ENCODE data around the gene CST9. TPM values are rescaled to one million over a fixed set of nuclear protein-coding genes. Genes with fewer than 3 reads are reported as not detected.
"Not testable (repeated sequence)": the region's sequence is repeated elsewhere in the genome, so short reads cannot be mapped to it uniquely, and the experiment has no call there.

CST9 gene
- total and polyA plus RNA-seq, 5 donors = not detected

DNA sequence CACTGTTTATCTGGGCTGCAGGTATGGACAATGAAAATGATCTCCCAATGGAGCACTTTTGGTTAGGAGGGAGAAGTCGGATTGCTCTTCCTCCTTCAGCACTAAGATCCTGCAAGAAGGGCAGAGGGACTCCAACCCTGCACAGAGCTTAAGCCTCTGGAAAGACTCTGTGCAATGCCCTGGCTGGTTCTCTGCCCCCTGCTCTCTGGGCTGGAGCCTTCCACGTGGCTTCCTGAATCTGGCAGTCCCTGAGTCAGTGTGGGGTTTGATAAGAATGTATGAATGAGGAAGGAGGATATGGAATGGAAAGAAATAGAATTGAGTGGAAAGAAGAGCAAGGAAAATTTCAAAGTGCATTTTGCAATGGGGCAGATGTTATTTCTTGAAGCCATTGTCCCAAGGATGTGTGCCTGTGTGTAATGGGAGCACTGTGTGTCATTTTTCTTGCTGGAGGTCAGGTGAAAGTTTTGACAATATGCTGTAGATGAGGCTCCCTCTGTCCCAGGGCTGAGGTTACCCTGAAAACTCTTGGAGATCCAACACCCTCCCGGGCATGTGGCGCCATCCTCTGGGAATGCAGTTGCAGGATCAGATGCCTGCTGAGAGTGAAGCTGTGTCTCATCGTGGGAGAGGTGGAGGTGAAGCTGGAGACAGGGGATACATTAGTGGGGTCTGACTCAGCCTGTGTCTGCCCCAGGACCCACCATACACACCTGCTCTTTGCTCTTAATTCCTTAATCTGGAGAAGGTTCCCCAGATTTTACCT lies 21.1 kb downstream of the CST9 start:
- no peaks in the 10 kb centered on the region for H3K9me3 ChIP-seq (ENCODE audit: control insufficient read depth, low read length)
- 57% methylated on average over 5 of the region's 5 CpGs for WGBS
- no peaks in the 10 kb centered on the region for H3K27me3 ChIP-seq (ENCODE audit: control insufficient read depth, insufficient read depth)
- ATAC-seq (no peak), DNase-seq (peak in 1 of 3 donors; percentile 14)
- H3K27ac ChIP-seq (ENCODE audit: low read length) = no peak overlapping the region
- H3K4me3 ChIP-seq (ENCODE audit: low read length) = no peak overlapping the region
- H3K4me1 ChIP-seq (ENCODE audit: control insufficient read depth, insufficient read depth, low read length) = no peaks in the 10 kb centered on the region
- intact Hi-C loops (cut with DNase I) = no loop called here

DNA sequence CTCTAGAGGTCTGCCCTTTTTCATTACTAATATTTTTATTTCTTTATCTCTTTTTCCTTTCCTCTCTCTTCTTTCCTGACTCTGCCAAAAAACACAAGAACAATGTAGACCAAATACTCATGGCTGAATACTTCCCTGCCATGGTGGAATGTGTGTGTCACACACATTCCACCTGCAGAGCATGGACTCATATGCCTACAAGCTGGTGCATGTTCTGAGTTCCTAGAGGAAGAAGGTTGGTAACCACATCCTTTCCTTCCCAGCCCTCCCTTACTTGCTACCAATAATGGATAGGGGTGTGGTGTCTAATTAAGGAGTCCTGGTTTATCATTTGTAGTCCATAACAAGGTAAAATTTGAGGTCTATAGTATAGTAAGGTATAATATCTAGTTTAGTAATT lies 22.2 kb downstream of the CST9 start:
- intact Hi-C loops (cut with DNase I) = no loop called here

DNA sequence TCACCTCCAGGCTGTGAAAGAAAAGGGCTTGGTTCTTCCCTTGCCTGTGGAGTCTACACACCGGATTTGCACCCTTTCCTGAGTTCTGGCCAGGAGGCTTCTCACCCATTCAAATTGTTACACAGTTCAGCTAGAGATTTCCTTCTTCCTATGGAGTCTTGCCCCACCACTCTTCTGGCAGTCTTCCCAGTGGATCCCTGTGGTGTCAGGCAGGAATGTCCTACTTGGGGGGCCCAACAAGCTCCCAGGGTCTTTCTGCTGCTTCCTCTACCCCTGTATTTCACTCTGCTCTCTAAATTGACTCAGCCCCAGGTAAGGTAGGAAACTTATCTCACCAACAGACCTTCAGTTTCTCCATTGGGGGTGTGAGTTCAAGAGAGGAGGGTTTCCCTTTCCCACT lies 23.4 kb downstream of the CST9 start:
- H3K27ac ChIP-seq (ENCODE audit: low read length) = no peak overlapping the region
- no peak for ATAC-seq
- 82% methylated on average over 1 of the region's 1 CpG for WGBS
- H3K9me3 ChIP-seq (ENCODE audit: control insufficient read depth, low read length) = no peaks in the 10 kb centered on the region
- intact Hi-C loops (cut with DNase I) = no loop called here
- H3K27me3 ChIP-seq (ENCODE audit: control insufficient read depth, insufficient read depth) = no peaks in the 10 kb centered on the region
- H3K4me3 ChIP-seq (ENCODE audit: low read length) = no peak overlapping the region
- H3K4me1 ChIP-seq (ENCODE audit: control insufficient read depth, insufficient read depth, low read length) = no peaks in the 10 kb centered on the region
- no peak for DNase-seq

More for the DNA sequence above, 22.2 kb downstream of the CST9 start:
- Histone ChIP-seq H3K27me3 (ENCODE audit: control insufficient read depth, insufficient read depth) (no peaks in the 10 kb centered on the region), H3K4me3 (ENCODE audit: low read length) (no peak overlapping the region), H3K4me1 (ENCODE audit: control insufficient read depth, insufficient read depth, low read length) (no peaks in the 10 kb centered on the region), H3K9me3 (ENCODE audit: control insufficient read depth, low read length) (no peaks in the 10 kb centered on the region), H3K27ac (ENCODE audit: low read length) (no peak overlapping the region)
- ATAC-seq = no peak
- no peak for DNase-seq

DNA sequence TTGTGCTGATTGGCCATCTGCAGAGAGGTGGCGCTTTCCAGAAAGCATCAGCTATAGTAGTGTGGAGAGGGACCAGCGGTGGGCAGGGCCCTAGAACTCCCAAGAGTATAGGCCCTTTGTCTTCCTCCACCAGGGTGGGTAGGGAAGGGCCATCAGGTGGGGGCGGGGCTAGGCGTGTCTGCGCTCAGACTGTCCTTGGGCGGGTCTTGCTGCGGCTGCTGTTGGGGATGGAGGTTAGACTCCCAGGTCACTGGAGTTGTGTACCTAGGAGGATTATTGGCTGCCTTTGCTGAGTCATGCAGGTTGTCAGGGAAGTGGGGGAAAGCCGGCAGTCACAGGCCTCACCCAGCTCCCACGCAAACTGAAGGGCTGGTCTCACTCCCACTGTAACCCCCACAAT lies 23.9 kb downstream of the CST9 start:
- 86% methylated on average over 9 of the region's 9 CpGs for whole genome bisulfite sequencing
- H3K4me1 ChIP-seq (ENCODE audit: control insufficient read depth, insufficient read depth, low read length); H3K27me3 ChIP-seq (ENCODE audit: control insufficient read depth, insufficient read depth); H3K4me3 ChIP-seq (ENCODE audit: low read length); H3K9me3 ChIP-seq (ENCODE audit: control insufficient read depth, low read length); H3K27ac ChIP-seq (ENCODE audit: low read length); intact Hi-C loops (cut with DNase I); ATAC-seq: not testable (repeated sequence)
- DNase-seq = peak in 1 of 3 donors; percentile 11

DNA sequence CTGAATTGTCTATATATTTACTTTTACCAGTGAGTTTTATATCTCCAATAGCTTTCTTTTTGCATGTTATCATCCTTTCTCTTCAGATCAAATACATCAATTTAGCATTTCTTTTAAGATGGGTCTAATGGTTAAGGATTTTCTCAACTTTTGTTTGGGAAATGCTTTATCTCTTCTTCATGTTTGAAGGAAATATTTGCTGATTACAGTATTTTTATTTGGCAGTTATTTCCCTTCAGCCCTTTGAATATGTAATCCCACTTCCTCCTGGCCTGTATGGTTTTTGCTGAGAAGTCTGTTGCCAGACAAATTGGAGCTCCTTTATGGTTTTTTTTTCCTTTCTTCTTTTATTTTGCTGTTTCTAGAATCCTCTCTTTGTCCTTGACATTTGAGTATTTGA lies 30.7 kb downstream of the CST9 start:
- no peak overlapping the region for H3K27ac ChIP-seq (ENCODE audit: low read length)
- intact Hi-C loops (cut with DNase I) = no loop called here
- ATAC-seq = no peak
- H3K4me1 ChIP-seq (ENCODE audit: control insufficient read depth, insufficient read depth, low read length) = no peaks in the 10 kb centered on the region
- H3K9me3 ChIP-seq (ENCODE audit: control insufficient read depth, low read length) = no peaks in the 10 kb centered on the region
- no peaks in the 10 kb centered on the region for H3K27me3 ChIP-seq (ENCODE audit: control insufficient read depth, insufficient read depth)
- H3K4me3 ChIP-seq (ENCODE audit: low read length) = no peak overlapping the region
- DNase-seq = no peak

DNA sequence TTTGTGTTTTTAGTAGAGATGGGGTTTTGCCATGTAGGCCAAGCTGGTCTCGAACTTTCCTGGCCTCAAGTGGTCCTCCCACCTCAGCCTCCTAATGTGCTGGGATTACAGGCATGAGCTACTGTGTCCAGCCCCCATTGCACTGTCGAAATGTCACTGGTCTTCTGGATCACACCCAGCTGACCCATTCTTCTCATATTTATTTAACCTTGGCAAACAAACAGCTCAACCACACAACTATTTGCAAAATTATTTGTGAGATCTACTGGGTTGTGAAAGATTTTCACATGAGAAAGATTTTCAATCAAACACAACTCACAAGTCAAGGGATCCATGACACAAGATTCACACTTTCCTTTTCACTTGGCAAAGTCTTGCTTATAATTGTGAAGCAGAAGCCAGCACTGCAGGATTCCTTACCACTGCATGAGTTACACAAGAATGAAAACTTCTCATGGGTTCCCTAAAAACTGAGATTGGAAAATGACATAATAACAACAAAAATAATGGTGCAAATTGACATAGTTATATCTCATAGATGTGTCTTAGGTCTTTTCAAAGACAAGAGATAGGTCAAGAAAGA lies 35.4 kb downstream of the CST9 start:
- DNase-seq (no peak), ATAC-seq (no peak)
- Histone ChIP-seq H3K4me1 (ENCODE audit: control insufficient read depth, insufficient read depth, low read length) (no peaks in the 10 kb centered on the region), H3K9me3 (ENCODE audit: control insufficient read depth, low read length) (no peaks in the 10 kb centered on the region), H3K4me3 (ENCODE audit: low read length) (no peak overlapping the region), H3K27ac (ENCODE audit: low read length) (no peak overlapping the region), H3K27me3 (ENCODE audit: control insufficient read depth, insufficient read depth) (no peaks in the 10 kb centered on the region)
- intact Hi-C loops (cut with DNase I) = no loop called here
- 73% methylated on average over 2 of the region's 2 CpGs for WGBS

DNA sequence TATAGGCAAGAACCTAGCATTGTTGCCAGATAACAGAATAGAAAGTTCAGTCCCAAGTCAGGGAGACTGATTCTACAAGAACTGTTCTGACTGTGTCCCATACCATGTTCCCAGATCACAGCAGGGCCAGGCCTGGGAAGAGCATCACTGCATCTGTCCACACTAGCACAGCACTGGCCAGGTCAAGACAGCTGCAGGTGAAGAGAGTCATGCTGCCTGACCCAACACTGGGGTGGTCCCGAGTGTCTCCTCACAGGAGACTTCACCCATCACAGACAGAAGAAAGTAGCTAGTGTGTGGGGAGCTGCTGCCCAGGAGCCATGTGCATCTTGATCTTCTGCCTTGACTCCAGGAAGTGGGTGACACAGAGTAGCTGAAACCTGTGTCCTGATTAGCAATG lies 36.1 kb downstream of the CST9 start:
- Histone ChIP-seq H3K9me3 (ENCODE audit: control insufficient read depth, low read length) (no peaks in the 10 kb centered on the region), H3K4me1 (ENCODE audit: control insufficient read depth, insufficient read depth, low read length) (no peaks in the 10 kb centered on the region), H3K27me3 (ENCODE audit: control insufficient read depth, insufficient read depth) (no peaks in the 10 kb centered on the region), H3K4me3 (ENCODE audit: low read length) (no peak overlapping the region), H3K27ac (ENCODE audit: low read length) (no peak overlapping the region)
- intact Hi-C loops (cut with DNase I) = no loop called here
- DNase-seq (no peak), ATAC-seq (no peak)
- 83% methylated on average over 1 of the region's 1 CpG for WGBS

DNA sequence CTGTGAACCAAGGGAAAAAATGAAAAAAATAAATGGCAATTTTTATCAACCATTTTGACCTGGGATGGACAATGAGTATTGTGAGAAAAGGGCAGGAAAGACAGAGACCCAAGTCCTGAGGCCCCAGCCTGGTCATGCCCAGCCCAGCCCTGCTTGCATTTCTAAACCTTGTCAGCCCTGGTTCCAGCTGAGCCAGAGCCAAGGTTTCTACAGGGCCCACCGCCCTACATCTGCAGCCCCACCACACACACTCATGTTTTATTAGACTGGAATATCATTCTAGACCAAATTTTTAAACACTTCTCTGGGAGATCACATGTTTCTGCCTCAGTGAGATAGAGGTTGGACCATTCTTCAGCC lies 36.8 kb downstream of the CST9 start:
- Histone ChIP-seq H3K4me1 (ENCODE audit: control insufficient read depth, insufficient read depth, low read length) (no peaks in the 10 kb centered on the region), H3K4me3 (ENCODE audit: low read length) (no peak overlapping the region), H3K27me3 (ENCODE audit: control insufficient read depth, insufficient read depth) (no peaks in the 10 kb centered on the region), H3K9me3 (ENCODE audit: control insufficient read depth, low read length) (no peaks in the 10 kb centered on the region), H3K27ac (ENCODE audit: low read length) (no peak overlapping the region)
- intact Hi-C loops (cut with DNase I) = no loop called here
- 93% methylated on average over 1 of the region's 1 CpG for WGBS
- no peak for ATAC-seq
- no peak for DNase-seq

DNA sequence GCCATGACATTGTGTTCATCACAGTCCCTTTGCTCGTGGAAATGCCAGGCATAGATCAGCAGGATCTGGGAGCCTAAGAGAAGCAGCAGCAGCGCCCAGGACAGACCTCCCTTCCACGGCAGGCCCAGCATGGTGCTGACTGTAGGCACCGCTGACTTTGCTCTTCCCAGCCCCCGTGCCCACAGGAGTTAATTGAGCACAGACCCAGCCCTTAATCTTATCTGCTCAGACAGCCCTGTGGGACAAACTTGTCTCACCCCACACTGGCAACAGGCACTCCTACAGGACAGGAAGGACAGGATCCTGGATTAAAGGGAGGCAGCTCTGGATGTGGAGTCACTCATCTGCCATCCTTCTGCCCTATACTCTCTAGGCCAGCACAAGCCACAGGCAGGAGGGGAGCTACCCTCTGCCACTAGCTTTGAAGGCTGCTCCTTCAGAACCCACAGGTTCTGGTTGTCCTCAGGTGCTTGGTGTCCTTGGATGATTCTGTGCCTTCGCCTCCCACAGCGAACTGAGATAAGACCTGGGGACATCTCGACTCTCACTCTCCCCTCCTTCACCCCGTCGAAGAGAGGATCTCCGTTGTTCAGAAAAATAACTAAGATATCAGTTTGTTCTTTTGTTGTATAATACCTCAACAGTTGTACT lies 37.3 kb downstream of the CST9 start, which contains the start of gene CST9L:
Gene CST9L, minus strand, starts transcription at position 165 of the 651 bp plus-strand sequence. Its CDS starts 34 bp downstream, at position 131.
- no peak within 1 kb of the TSS for H3K27ac ChIP-seq (ENCODE audit: low read length)
- no peak within 1 kb of the TSS for H3K4me3 ChIP-seq (ENCODE audit: low read length)
- no peaks in the 10 kb centered on the region for H3K4me1 ChIP-seq (ENCODE audit: control insufficient read depth, insufficient read depth, low read length)
- no peaks in the 10 kb centered on the region for H3K9me3 ChIP-seq (ENCODE audit: control insufficient read depth, low read length)
- WGBS = 38% methylated on average over 11 of the region's 11 CpGs
- H3K27me3 ChIP-seq (ENCODE audit: control insufficient read depth, insufficient read depth) = no peaks in the 10 kb centered on the region
- ATAC-seq = no peak
- no peak for DNase-seq
- intact Hi-C loops (cut with DNase I) = no loop called here

DNA sequence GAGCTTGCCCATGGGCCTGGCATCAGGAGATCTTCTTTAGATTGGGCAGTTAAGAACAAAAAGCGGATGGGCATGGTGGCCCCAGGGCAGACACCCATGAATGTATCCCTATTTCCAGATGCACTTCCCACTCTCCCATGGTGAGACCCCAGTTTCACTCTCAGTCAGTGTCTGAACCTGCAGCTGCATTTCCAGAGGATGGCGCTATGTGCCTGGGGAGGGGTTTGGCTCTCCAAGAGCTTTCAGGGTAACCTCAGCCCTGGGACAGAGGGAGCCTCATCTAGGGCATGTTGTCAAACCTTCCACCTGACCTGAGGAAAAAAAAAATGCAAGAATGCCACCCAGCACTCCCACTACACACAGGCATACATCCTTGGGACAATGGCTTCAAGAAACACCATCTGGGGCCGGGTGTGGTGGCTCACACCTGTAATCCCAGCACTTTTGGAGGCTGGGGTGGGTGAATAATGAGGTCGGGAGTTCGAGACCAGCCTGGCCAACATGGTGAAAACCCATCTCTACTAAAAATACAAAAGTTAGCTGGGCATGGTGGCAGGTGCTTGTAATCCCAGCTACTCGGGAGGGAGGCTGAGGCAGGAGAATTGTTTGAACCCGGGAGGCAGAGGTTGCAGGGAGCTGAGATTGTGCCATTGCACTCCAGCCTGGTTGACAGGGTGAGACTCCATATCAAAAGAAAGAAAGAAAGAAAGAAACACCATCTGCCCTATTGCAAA lies 39.4 kb downstream of the CST9 start:
- Histone ChIP-seq H3K27ac (ENCODE audit: low read length) (no peak overlapping the region), H3K4me1 (ENCODE audit: control insufficient read depth, insufficient read depth, low read length) (no peaks in the 10 kb centered on the region), H3K9me3 (ENCODE audit: control insufficient read depth, low read length) (peaks cover 5% of the 10 kb centered on the region), H3K4me3 (ENCODE audit: low read length) (no peak overlapping the region), H3K27me3 (ENCODE audit: control insufficient read depth, insufficient read depth) (no peaks in the 10 kb centered on the region)
- intact Hi-C loops (cut with DNase I) = no loop called here
- DNase-seq = no peak
- no peak for ATAC-seq
- 70% methylated on average over 7 of the region's 7 CpGs for WGBS

DNA sequence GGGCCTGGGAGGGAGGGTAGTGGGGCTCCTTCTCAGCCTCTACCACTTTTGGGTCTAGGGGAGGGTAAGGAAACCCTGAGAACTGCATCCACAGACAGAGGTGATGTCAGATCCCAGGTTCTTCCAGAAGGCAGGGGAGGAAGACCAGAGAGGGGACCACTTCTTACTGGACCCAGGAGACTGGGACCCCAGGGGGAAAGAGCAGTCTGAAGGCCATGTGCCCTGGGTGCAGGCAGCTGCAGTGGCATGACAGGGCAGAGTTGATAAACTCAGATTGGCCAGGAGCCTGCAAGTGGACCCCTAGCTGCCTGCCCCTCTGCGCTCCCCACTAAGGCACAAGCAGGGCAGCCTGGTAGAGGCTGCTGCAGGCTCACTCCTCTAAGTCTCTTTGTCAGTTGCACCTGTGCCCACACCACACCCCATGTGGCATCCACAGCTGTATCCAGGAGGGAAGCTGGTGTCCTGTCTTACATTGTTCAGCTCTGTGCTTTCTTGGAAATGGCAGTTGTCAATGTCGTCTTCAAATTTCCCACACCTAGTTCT lies 40.1 kb downstream of the CST9 start:
- 95% methylated on average over 2 of the region's 2 CpGs for WGBS
- intact Hi-C loops (cut with DNase I) = no loop called here
- no peaks in the 10 kb centered on the region for H3K4me1 ChIP-seq (ENCODE audit: control insufficient read depth, insufficient read depth, low read length)
- H3K9me3 ChIP-seq (ENCODE audit: control insufficient read depth, low read length) = peaks cover 7% of the 10 kb centered on the region
- DNase-seq (no peak), ATAC-seq (no peak)
- H3K4me3 ChIP-seq (ENCODE audit: low read length) = no peak overlapping the region
- no peaks in the 10 kb centered on the region for H3K27me3 ChIP-seq (ENCODE audit: control insufficient read depth, insufficient read depth)
- H3K27ac ChIP-seq (ENCODE audit: low read length) = no peak overlapping the region
